Tibial artery (tissue), 4 donors: ENCODE measurements around the gene AFF3.

Experiments
- DNase-seq, 2 donors: peaks; one replicate each; pipeline ENCODE4 v3.0.0-alpha.2; 2019
- H3K27ac ChIP-seq, 2 donors: fragments of 200-600 bp; sonication (generic) in 1 of 2; 1 replicate in 1 of 2; 2 replicates in 1 of 2; pipeline ENCODE4 v1.5.1; 2018 to 2019; ENCODE audit warnings: mild to moderate bottlenecking in 1 of 2
- H3K27me3 ChIP-seq, 2 donors: fragments of 200-600 bp; sonication (generic) in 1 of 2; one replicate each; pipeline versions ENCODE4 v1.5.1 to v1.6.0; 2016 to 2019
- H3K36me3 ChIP-seq, 3 donors: fragments of 200-600 bp; sonication (generic) in 2 of 3; one replicate each; pipeline ENCODE4 v1.5.1; 2016 to 2019; ENCODE audit warnings: mild to moderate bottlenecking in 2 of 3
- H3K4me1 ChIP-seq, 4 donors: fragments of 200-600 bp; sonication (generic) in 2 of 4; 1 replicate in 3 of 4; 2 replicates in 1 of 4; pipeline ENCODE4 v1.5.1; 2016 to 2019
- H3K4me3 ChIP-seq, 2 donors: fragments of 200-600 bp; sonication (generic) in 1 of 2; 1 replicate in 1 of 2; 2 replicates in 1 of 2; pipeline ENCODE4 v1.5.1; 2018 to 2019; ENCODE audit warnings: mild to moderate bottlenecking in 2 of 2
- H3K9me3 ChIP-seq, 3 donors: fragments of 200-600 bp; sonication (generic) in 1 of 3; one replicate each; pipeline ENCODE4 v1.5.1; 2016 to 2019
- intact Hi-C: fragments of 100-400 bp; cut with DNase I; formaldehyde crosslinking; loops from one replicate; pipeline ENCODE4 v1.15.0; 2023; ENCODE audit warnings: low total_unique reads
- TF ChIP-seq, protein P1 (sequence below), 2 experiments: fragments of 200-600 bp in 1 of 2; fragments of 450-650 bp in 1 of 2; IDR thresholded peaks; one replicate each; pipeline ENCODE4 v1.5.1; 2017 to 2019; ENCODE audit warnings: antibody characterized with exemption in 2 of 2, mild to moderate bottlenecking in 1 of 2, moderate library complexity in 1 of 2

The AFF3 gene

DNA sequence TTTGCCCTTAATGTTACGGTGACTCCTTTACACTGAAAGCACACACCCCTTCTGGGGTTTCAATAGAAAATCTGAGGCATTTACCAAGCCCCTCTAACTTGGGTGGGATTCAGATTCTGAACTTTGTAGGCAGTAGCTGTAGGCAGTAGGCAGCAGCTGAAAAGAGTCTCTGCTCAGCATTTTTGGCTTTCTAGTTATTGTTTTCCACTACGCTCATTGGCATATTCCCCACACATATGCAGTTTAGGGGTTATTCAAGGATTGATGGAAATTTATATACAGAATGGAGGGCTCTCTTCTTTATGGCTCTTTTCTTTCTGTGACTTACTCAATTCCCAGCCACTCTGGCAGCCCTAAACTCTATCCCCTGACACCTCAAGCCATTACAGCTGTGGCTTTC is 419.9 kb downstream of the AFF3 start:
- peaks cover 0 to 12% (median 3%) of the 10 kb centered on the region in 3 donors for H3K9me3 ChIP-seq
- H3K4me1 ChIP-seq = no peaks in the 10 kb centered on the region
- intact Hi-C loops = no loop called here
- H3K27me3 ChIP-seq = no peaks in the 10 kb centered on the region
- no peaks in the 10 kb centered on the region for H3K36me3 ChIP-seq
- TF ChIP-seq, protein P1, sequence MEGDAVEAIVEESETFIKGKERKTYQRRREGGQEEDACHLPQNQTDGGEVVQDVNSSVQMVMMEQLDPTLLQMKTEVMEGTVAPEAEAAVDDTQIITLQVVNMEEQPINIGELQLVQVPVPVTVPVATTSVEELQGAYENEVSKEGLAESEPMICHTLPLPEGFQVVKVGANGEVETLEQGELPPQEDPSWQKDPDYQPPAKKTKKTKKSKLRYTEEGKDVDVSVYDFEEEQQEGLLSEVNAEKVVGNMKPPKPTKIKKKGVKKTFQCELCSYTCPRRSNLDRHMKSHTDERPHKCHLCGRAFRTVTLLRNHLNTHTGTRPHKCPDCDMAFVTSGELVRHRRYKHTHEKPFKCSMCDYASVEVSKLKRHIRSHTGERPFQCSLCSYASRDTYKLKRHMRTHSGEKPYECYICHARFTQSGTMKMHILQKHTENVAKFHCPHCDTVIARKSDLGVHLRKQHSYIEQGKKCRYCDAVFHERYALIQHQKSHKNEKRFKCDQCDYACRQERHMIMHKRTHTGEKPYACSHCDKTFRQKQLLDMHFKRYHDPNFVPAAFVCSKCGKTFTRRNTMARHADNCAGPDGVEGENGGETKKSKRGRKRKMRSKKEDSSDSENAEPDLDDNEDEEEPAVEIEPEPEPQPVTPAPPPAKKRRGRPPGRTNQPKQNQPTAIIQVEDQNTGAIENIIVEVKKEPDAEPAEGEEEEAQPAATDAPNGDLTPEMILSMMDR (IDR thresholded peaks at IDR 0.05) = no peak
- H3K4me3 ChIP-seq = no peak overlapping the region
- H3K27ac ChIP-seq = no peak overlapping the region
- no peak for DNase-seq

DNA sequence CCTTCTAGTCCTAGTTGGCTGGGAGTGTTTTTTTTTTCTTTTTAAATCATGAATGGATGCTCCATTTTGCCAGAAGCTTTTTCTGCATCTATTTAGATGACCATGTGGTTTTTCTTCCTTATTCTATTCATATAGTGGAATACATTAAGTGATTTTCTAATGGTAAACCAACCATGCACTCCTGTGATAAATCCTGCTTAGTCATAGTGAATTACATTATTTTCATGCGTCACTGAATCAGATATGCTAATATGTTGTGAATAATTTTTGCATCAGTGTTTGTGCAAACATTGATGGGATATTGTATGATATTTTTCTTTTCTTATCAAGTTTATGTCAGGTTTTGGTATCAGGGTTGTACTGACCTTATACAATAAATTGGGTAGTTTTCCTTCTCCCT is 423.3 kb downstream of the AFF3 start:
- intact Hi-C loops = no loop called here
- no peak for DNase-seq

DNA sequence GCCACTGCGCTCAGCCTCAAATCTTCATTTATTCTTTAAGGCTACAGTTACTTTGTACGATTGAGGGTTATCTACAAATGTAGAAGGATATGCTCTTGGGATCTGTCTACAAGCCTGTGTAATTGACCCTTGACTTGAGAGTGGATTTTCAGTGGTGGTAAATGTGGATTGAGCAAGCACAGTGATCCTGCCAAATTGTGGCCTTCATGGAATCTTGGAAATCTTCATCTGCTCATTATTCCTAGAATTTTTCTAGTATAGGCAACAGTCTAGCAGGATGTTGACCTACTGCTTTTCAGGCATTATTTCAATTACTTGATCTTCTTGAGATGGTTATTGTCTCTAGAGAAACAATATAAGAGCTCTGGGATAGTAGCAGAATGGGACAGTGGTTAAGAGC is 426.4 kb downstream of the AFF3 start:
- no peak for DNase-seq
- H3K9me3 ChIP-seq = no peaks in the 10 kb centered on the region
- TF ChIP-seq, protein P1 (IDR thresholded peaks at IDR 0.05) = no peak
- H3K4me3 ChIP-seq = no peak overlapping the region
- intact Hi-C loops = no loop called here
- H3K27ac ChIP-seq = no peak overlapping the region
- H3K4me1 ChIP-seq = peaks cover 0 to 12% (median 4%) of the 10 kb centered on the region in 4 donors
- H3K36me3 ChIP-seq = no peaks in the 10 kb centered on the region
- H3K27me3 ChIP-seq = no peaks in the 10 kb centered on the region

More for the DNA sequence above, 423.3 kb downstream of the AFF3 start:
- Histone ChIP-seq H3K9me3 (peaks cover 0 to 12% (median 3%) of the 10 kb centered on the region in 3 donors), H3K27ac (no peak overlapping the region), H3K4me3 (no peak overlapping the region), H3K36me3 (no peaks in the 10 kb centered on the region), H3K4me1 (no peaks in the 10 kb centered on the region), H3K27me3 (no peaks in the 10 kb centered on the region)
- TF ChIP-seq, protein P1 (IDR thresholded peaks at IDR 0.05) = no peak

DNA sequence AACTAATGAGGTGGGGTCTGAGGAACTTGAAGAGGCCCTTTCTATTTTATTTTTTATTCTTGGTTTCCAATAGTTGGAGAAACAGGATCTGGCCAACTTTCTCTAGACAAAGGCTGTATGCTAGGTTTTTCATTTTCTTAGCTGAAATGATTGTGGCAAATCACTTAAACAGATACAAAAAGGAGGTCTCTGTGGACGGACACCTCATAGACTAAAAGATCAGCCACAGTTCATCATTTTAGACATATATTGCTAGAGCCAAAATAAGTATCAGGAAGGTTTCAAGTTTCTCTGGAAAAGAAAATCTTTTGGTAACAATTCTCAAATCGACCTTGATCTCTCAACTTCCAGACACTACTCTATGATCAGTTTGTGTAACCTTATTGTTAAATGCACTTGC is 428.0 kb downstream of the AFF3 start:
- no peak for DNase-seq
- Histone ChIP-seq H3K4me1 (peaks cover 0 to 28% (median 13%) of the 10 kb centered on the region in 4 donors), H3K27me3 (no peaks in the 10 kb centered on the region), H3K9me3 (no peaks in the 10 kb centered on the region), H3K36me3 (no peaks in the 10 kb centered on the region), H3K4me3 (no peak overlapping the region), H3K27ac (no peak overlapping the region)
- intact Hi-C loops = no loop called here
- TF ChIP-seq, protein P1 (IDR thresholded peaks at IDR 0.05) = no peak

DNA sequence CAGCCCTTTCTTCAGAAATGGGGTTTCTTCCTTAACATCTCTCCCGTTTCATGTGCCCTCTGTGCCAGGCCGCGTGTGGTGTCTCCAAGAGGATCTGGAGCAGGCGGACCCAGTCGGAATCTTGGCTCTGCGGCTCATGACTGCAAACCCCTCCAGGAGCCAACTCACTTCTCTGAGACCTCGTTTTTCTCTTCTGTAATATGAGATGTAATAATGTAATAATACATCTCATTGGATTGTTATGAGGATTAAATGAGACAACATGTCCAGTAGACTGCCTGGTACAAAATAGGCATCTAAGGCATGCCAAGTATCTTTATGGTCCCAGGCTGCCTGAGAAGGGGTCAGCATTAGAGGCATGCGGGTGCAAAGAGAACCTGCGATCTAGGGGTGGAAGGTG is 431.2 kb downstream of the AFF3 start:
- DNase-seq = no peak
- H3K27me3 ChIP-seq = no peaks in the 10 kb centered on the region
- intact Hi-C loops = no loop called here
- no peaks in the 10 kb centered on the region for H3K36me3 ChIP-seq
- peak overlapping the region in 1 of 2 donors; percentile 2 for H3K4me3 ChIP-seq
- peak overlapping the region; percentile 39 to 58 for H3K27ac ChIP-seq
- peaks cover 0 to 60% (median 29%) of the 10 kb centered on the region in 4 donors for H3K4me1 ChIP-seq
- no peaks in the 10 kb centered on the region for H3K9me3 ChIP-seq
- TF ChIP-seq, protein P1 (IDR thresholded peaks at IDR 0.05) = no peak

DNA sequence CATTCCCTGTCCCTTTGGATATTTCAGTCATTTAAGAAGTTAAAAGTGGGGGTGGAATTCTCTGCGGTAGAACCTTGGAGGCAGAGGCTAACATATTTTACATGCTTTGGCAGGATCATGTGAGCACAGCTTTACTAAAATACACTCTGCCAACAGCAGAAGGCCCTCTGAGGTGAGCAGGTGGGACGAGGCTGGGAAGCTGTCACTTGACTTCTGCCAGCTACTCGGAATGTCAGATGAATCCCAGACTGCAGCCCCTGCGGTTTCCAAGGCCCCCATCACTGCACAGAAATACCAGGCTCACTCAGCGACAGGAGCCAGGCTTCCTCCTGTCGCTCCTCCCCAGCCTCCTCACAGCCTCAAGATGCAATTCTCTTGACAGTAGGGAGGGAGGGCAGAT is 431.7 kb downstream of the AFF3 start:
- H3K4me3 ChIP-seq = peak overlapping the region in 1 of 2 donors; percentile 2
- peak overlapping the region; percentile 39 to 58 for H3K27ac ChIP-seq
- intact Hi-C loops = no loop called here
- no peak for DNase-seq
- H3K36me3 ChIP-seq = no peaks in the 10 kb centered on the region
- no peaks in the 10 kb centered on the region for H3K9me3 ChIP-seq
- H3K27me3 ChIP-seq = no peaks in the 10 kb centered on the region
- peaks cover 0 to 62% (median 29%) of the 10 kb centered on the region in 4 donors for H3K4me1 ChIP-seq
- TF ChIP-seq, protein P1 (IDR thresholded peaks at IDR 0.05) = no peak
